IPS DF 4.7 (cell line): ENCODE results near the gene CPVL.

ENCODE experiments used
- DNase-seq: peaks from one replicate; pipeline ENCODE4 v3.0.0-alpha.2; 2013; ENCODE audit warnings: low spot score; ENCODE audit errors: extremely low read depth

Gene CPVL

DNA sequence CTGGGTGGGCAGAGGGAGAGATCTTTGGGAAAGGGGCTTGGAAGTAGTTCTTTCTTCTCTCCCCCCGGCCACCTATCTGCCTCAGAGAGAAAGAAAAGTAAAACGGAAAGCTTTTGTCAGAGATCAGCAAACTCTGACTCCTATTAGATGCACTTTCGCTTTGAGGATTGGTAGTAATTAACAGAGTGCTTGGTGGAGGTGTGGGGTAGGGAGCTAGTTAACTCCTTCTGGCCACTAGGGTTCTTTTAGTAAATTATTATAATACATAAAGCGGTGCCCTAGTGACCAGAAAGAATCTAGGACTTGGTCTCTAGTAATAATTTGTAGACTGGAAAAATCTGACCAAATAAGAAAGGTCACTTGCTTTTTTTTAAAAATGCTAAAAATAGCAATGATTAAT, 54.6 kb downstream of the CPVL start:
- DNase-seq: no peak

DNA sequence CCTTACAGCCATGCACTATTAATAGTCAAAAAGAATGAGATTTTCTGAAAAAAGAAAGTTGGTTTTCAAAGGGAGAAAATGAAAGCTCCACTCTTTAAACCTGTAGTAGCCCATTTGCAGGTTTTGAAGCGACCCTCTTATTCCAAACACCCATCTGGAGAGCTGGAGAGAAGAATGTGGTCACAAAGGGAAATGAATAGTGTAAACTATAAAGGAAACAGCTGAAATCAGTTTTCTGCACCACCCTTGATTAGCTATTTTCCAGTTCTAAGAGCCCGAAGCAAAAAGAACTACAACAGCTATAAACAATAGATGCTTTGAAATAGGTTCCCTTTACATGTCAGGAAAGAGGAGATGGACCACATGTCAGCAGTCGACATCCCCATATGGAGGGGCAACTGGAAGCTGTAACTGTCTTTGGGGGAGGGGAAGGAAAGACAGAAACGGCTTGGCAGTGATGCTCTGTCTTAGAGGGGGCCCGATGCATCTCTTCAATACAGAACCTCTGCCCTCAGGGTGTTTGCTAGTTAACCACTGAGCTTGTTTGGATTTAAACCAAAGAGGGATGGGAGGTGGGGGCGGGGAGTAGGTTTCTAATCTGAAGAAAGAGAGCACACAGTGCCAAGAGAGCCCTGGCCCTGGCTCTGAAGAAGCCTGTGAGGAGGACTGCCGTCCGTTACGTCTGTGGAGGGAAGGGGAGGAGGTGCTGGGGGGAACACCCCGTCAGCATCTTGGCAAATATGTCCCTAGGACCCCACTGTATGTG, 55.3 kb downstream of the CPVL start:
- DNase-seq: no peak

DNA sequence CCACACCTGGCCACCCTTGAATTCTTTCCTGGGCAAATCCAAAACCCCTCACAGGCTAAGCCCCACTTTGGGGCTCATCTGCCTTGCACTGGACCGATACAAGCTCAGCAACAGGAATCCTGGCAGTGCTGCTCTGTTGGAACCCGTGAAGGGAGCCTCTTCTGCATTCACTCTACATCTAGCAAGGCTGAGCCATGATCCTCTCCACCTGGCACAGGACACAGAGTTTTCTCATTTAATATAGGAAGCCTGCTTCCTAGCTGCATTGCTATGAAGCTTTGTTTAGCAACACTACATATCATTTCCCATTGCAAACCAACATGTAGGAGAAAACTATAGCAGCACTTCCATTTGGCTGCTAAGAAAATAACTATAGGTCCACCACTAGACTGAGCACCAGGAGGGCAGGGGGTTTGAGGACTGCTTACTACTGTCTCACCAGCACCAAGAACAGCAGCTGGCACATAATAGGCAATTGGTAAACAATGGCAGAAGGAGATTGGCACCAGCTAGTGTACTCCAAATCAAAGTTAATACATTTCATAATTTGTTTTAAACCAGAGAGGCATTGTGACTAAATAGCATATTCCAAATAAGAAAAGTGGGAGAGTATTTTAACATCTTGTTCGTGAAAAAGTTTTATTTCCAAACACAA, 56.1 kb downstream of the CPVL start:
- no peak for DNase-seq

DNA sequence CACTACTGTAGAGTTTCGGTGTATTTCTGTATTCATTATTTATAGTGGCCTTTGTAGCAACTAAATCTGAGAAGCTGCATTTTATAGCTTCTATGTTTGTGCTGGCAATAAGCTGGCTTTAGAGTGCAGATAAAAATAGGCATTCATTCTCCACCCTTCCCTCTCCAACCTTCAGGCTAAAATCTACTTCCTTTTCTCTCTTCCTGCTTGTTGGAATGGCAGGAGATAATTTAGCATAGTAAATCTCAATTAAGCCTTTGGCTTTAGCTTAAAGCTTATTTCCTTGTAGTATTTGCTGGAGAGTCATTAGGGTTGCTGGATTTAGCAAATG, 58.5 kb downstream of the CPVL start:
- DNase-seq: no peak

DNA sequence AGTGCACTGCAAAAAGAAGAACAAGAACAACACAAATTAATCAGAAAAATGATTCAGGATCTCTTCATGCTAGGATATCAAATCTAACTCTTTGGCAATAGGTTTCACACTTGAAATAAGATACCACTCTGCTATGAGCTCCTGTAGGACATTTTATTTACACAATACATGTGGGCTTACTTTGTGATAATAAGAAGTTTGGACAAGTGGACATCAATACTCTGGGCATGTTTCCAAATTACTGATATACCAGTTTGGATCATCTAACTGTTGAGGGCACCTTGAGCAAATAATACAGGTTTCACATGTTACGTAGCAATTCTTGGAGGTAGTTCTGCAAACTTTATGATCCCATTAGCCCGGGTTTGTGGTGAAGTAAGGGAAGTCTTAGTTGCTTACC, 59.8 kb downstream of the CPVL start:
- DNase-seq: no peak

DNA sequence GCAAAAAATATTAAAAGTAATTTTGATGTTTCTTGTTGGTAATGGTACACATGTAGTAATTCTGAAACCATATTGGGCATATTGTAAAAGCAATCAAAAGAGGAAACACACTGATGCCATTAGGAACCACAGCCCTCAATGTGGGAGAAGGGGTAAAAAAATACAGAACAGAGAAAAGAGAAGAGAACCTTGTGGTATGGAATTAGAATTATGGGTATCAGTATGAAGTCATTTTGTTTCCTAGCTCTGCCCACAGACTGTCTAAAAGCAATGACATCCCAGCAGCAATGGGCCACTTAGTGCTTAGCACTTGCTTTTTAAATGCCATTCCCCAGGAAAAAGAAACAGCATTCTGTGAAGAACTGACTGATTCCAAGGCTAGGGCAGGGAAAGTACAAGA, 61.5 kb downstream of the CPVL start:
- no peak for DNase-seq

DNA sequence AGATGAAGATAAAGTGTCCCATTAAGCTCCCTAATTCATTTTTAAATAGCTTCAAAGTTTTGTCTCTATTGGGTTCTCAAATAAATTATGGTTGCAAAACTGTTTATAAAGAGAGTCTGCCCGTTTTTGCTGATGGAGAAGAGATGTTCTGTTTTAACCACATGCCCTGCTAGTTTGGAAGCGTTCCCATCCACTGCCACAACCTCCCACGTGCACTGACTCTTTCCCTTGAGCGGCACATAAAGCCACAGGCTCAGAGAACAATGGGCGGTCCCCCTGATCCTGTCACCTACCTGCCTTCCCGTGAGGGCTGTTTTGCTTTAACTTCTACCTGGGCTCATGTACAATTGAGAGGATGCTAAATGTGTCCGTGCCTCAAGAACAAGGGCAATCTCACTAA, 65.5 kb downstream of the CPVL start:
- no peak for DNase-seq

DNA sequence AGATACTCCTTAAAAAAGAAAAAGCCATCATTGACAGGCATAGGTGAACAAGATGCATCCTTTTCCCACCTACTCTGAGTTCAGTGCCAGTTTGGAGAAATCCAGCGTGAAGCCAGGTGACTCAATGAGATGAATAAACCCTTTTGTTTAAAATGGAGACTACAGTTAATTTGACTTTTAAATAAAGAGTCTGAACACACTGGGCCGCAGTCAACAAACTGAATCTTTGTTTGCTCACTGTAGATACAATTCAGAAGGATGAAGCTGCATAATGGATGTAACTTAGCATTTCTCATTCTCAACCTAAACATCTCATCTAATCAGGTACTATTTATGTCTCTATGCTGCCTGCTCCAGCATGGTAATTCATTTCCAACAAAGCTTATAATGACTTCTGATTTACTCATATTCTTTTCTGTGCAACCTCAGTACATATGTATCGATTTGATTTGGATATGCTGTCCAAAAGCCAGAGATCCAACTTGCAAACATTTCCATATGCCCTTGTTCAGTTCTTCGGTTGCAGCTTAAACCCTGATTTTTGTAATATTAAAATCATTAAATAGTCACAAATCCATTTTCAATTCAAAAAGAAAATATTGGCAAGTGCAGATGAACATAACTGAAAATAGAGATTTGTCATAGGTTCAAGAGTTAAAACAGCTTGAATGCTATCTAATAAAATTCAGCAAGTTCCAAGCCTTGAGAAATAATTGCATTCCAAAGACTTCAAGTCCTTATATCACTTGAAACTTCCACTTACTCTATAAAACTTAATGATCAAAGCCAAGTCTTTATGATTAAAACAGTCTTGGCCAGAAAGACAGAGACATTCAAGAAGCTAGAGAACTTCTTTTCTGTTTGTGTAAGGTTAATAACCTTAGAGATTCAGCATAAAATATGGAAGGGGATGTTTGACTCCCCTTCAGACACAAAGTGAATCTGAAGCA, 67.8 kb downstream of the CPVL start:
- no peak for DNase-seq

DNA sequence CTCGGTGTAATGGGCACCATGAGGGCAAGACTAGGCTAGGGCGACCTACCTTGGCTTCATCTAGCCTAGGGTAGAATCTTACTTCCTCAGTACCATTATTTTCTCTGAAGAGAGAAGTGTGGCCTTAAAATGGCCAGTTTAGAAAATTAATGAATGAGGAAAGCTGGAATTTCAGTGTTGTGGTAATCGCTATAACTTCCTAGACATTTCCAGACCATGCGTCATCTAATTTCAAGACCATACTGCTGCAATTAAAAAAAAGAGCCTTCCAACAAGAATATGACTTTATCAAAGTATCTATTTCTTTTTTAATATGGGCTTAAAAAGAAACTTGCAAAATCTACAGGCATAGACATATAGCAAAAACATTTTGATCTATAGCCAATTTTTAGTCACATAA, 68.5 kb downstream of the CPVL start:
- DNase-seq: no peak

DNA sequence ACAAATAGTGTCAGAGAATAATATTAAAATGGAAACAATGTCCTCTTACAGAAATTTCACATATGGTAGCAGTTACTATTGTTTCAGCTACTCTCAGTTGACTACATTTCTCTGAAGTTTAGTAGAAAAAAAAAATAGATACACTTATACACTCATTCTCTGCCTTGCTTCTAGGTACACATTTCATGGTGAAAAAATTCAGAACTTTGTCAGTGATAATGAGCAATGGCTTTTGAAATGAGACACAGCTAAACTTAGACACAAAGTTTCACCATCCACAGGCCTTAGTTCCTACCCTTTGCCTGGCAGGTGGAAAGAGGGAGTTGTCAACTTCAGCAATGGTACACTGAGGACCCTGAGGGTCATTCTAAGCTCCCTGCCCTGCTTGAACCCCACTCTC, 69.2 kb downstream of the CPVL start:
- DNase-seq: no peak

DNA sequence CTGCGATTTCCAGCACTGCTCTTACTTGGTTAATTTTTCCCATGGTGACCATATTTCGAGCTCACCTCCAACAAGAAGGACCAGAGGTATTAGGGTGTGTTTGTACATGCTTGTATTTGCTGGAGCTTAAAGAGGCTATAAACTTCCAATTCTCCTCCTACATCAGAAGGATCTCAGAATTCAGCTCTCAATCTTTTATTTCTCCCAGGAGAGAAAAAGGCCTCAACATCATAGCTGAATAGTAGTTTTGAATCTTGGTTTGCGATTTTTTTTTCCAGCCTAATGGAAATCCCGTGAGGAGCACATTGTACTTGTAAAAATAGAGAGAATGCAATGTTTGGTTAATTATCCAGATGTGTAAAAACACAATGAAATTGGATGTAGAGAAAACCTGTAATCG, 69.7 kb downstream of the CPVL start:
- DNase-seq: no peak

DNA sequence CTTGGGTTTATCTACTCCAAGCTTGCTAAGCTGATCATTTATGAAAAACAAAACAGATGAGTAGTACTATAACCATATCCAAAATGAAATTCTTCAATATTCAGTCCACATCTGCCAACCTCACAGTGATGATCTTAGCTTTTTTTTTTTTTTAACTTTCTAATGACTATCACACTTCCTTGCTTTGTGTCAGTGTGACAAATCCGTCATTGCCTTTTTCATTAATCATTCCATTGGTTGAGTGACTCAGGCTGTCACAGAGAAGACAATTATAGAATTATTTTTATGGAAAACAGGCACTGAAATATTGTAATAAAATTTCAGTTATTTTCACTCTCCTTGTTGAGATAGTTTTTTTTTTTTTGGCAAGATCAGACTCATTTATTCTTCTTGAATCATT, 70.7 kb downstream of the CPVL start:
- DNase-seq: no peak

DNA sequence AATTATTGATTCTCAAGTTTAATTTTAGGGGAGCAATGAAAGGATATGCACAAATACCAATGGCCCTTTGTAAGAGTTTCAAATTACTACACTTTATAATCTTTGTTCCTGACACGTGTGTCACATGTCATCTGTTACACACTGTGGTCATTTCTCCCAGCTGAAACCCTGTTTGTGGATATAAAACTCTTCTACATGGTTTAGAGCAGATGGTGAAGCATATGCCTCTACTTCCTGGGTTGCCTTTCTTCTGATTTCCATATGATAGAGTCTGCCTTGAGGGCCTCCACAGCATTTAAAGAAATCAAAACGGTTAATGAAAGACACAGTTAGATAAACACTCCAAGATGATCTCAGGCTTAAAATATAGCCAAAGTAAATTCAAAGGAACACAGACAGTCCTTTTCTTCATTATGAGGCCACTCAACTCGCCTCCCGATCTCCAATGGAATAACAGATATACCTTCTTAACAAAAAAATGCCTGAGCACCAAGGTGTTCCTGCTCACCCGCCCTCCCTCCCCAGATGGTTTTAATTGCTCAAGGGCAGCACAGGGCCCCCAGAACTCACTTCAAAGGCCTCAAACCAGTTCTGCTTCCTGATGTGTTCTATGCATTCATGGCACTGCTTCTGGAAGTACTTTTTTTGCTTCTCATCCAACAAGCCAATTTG, 75.0 kb downstream of the CPVL start:
- DNase-seq: no peak

DNA sequence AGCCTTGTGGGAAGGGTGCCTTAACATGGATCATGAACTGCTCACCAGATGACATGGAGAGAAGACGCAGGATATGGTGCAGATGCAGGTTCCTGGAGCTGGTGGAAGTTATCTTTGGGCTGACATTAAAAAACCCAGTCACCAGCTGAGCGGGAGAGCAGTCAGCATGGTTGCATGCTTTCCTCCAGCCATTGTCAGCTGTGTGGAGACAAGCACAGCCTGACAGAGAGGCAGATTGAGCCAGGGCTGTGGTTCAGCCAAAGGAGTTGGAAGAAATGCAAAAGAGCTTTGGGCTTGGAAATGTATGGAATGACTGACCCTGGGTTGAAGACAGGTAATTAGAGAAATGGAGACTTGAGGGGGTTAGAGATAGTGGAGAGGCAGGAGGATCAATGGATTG, 79.7 kb downstream of the CPVL start:
- no peak for DNase-seq

DNA sequence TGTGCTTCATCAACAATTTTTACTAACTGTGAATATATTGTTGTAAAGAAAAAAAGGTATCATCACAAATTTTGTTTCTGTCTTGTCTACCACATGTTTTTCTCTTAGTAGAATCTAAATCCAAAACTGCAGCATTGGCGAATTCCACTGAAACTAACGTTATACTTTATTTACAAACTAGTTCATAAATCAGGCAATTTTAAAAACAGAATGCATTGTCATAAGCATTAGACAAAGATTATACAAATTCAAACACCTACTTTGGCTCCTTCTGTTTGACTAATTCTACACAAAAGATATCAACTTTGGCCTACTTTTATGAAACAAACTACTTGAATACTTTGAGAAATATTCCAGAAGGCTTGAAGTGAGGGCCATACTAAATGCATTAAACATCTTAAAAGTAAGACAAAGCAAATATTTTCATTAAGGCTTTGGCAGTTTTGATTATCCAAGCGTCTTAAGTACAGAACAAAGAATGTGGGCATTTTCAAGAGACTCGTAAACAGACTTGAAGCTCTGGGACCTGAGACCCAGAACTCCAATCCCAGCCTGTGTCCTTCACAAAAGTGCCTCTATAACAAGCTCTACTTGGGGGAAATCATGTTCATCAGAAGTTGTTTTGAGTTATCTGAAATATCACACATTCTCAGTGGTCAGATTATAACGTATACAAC, 81.0 kb downstream of the CPVL start:
- DNase-seq: no peak

DNA sequence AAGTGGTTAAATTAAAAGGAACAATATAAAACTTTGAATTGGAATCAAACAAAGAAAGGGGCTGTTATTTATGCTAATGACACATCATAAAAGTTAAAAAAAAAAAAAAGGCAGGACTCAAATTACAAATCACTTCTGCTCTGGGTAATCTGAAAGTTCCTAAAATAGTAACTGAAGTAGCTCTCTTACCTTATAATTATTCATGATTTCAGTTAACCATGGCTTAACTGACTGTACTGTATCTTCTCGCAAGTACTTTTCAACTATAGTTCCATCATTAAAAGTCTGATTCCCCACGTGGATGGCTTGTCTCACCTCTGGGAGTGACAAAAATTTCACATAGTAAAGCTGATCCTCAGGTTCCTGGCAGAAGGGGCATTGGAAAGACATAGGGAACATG, 82.5 kb downstream of the CPVL start:
- no peak for DNase-seq

DNA sequence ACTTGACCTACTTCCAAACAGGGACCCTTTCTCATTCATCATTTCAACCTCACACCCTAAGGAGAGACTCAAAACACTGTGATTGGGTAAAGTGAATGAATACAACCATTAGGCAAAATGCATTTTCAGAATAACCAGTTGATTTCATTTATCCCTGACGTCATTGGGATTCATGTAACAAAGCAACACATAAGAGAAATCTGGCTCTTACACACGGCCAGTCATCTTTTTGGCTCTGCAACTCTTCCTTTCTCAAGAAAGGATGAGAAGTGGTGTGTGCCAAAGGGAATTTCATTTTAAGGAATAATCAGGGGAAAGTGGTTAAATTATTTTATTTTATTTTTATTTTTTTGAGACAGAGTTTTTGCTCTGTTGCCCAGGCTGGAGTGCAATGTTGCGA, 83.1 kb downstream of the CPVL start:
- no peak for DNase-seq

DNA sequence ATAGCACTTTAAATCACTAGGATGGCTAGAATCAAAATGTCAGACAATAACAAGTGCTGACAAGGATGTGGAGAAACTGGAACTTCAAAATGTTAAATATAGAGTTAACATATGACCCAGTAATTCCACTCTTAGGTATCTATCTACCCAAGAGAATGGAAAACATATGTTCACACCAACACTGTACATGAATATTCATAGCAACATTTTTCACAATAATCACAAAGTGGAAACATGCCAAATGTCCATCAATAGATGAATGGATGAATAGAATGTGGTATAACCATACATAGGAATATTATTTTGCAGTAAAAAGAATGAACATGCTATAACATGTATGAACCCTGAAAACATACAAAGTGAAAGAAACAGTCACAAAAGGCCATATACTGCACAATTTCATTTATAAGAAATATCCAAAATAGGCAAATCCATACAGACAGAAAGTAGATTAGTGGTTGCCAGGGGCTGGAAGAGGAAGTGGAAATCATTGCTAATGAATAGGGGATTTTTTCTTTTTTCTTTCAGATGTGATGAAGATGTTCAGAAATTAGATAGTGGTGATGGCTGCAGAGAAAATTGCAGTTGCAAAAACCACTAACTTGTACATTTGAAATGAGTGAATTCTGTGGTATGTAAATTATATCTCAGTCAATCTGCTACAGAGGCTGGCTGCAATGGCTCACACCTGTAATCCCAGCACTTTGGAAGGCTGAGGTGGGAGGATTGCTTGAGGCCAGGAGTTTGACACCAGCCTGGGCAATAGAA, 93.0 kb downstream of the CPVL start:
- DNase-seq: no peak

DNA sequence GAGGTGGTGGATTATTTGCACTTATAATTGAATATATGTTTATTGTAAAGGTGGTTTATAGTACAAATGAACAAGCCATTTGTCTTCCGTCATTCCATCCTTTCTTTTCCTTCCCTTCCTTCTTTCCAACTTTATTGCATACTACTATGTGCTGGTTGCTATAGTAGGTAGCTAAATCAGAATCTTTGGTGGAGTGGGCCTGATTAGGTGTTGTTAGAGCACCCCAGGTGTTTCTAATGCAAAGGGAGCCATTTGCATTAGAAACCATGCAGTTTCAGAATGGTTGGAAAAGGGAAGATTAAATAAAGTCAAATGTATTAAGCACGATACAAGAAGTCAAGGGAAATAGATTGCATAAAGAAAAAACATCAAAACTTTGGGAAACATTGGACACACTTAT, 99.4 kb downstream of the CPVL start:
- DNase-seq: no peak

DNA sequence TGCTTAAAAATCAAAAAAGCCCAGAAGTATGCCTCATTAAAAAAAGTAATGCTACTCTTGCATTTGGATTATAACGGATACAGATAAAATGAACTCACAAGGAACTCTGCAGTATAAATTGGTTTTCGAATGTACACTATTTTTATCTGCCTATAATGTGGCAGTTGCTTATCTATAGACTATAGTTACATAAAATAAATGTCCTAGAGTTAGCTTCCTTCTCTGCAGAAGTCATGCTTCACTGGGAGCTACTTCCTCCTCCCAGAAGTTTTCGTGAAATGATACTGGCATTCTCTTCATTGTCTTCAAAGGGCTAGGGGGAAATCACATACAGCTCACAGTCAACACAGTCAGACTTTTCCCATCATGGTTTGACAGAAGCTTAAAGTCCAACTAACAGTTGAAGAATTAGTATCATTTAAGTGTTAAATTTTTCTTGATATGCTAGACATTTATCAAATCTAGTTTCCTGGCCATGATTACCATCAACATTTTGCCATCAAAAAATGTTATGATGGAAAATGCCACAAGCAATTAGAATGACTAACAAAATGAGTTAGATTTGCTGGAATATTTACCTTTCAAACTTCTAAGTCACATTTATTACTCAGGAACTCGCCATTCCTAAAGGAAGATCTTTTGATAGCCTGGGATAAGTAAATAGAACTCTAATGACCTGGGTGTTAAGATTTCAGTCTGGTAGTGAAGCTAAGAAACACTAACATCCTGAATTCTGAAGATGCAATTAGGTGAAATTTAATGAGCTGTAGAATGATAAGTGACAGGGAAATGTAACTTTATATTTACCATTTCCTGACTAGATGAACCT, 100.9 kb downstream of the CPVL start:
- no peak for DNase-seq
